Measurements from ENCODE around the gene ASB15.

The ASB15 gene

GRCh38 chr7:123622660-123623386 is 21.2 kb downstream of the ASB15 start:
- TF ChIP-seq SIN3A (IDR thresholded peaks at IDR 0.05; ENCODE audit: borderline replicate concordance, insufficient read depth, low read length) (no peak), REST (IDR thresholded peaks at IDR 0.05; ENCODE audit: insufficient read depth in 1 of 2, low read depth in 2 of 2, low read length in 2 of 2) (no peak), POLR2AphosphoS5 (IDR thresholded peaks at IDR 0.05; ENCODE audit: low read depth, low read length) (no peak), TAF1 (IDR thresholded peaks at IDR 0.05; ENCODE audit: borderline replicate concordance, insufficient read depth, low read length) (no peak), FOXP2 (optimal IDR thresholded peaks at IDR 0.05; ENCODE audit: borderline replicate concordance, extremely low read depth, extremely low read length, insufficient read depth) (no peak)

GRCh38 chr7:123624527-123625183 is 23.0 kb downstream of the ASB15 start:
- TF ChIP-seq FOXP2 (optimal IDR thresholded peaks at IDR 0.05; ENCODE audit: borderline replicate concordance, extremely low read depth, extremely low read length, insufficient read depth) = no peak
- TF ChIP-seq SIN3A (IDR thresholded peaks at IDR 0.05; ENCODE audit: borderline replicate concordance, insufficient read depth, low read length) = no peak
- no peak for TF ChIP-seq REST (IDR thresholded peaks at IDR 0.05; ENCODE audit: insufficient read depth in 1 of 2, low read depth in 2 of 2, low read length in 2 of 2)
- TF ChIP-seq TAF1 (IDR thresholded peaks at IDR 0.05; ENCODE audit: borderline replicate concordance, insufficient read depth, low read length) = no peak
- TF ChIP-seq POLR2AphosphoS5 (IDR thresholded peaks at IDR 0.05; ENCODE audit: low read depth, low read length) = no peak

- no peak for TF ChIP-seq FOXP2 (optimal IDR thresholded peaks at IDR 0.05; ENCODE audit: borderline replicate concordance, extremely low read depth, extremely low read length, insufficient read depth)
- no peak for TF ChIP-seq SIN3A (IDR thresholded peaks at IDR 0.05; ENCODE audit: borderline replicate concordance, insufficient read depth, low read length)
- TF ChIP-seq TAF1 (IDR thresholded peaks at IDR 0.05; ENCODE audit: borderline replicate concordance, insufficient read depth, low read length) = no peak
- no peak for TF ChIP-seq POLR2AphosphoS5 (IDR thresholded peaks at IDR 0.05; ENCODE audit: low read depth, low read length)
- no peak for TF ChIP-seq REST (IDR thresholded peaks at IDR 0.05; ENCODE audit: insufficient read depth in 1 of 2, low read depth in 2 of 2, low read length in 2 of 2)
Measured at GRCh38 chr7:123625254-123625653, 23.6 kb downstream of the ASB15 start.

- TF ChIP-seq FOXP2 (optimal IDR thresholded peaks at IDR 0.05; ENCODE audit: borderline replicate concordance, extremely low read depth, extremely low read length, insufficient read depth) (no peak), TAF1 (IDR thresholded peaks at IDR 0.05; ENCODE audit: borderline replicate concordance, insufficient read depth, low read length) (no peak), REST (IDR thresholded peaks at IDR 0.05; ENCODE audit: insufficient read depth in 1 of 2, low read depth in 2 of 2, low read length in 2 of 2) (no peak), POLR2AphosphoS5 (IDR thresholded peaks at IDR 0.05; ENCODE audit: low read depth, low read length) (no peak), SIN3A (IDR thresholded peaks at IDR 0.05; ENCODE audit: borderline replicate concordance, insufficient read depth, low read length) (no peak)
Measured at GRCh38 chr7:123627851-123628250, 26.2 kb downstream of the ASB15 start.

Data from PFSK-1 (cell line).